ENCODE results near the gene CDK15. TPM values are rescaled to one million over a fixed set of nuclear protein-coding genes. Genes with fewer than 3 reads are reported as not detected.
"Not testable (repeated sequence)": the region's sequence is repeated elsewhere in the genome, so short reads cannot be mapped to it uniquely, and the experiment has no call there.

CDK15 gene
- total RNA-seq, 2 donors from 2014 or later: 1.2 TPM; not detected in 1

- Histone ChIP-seq H3K27me3 (replicated peaks; ENCODE audit: insufficient read depth) (no peaks in the 10 kb centered on the region), H3K4me3 (no peak overlapping the region), H3K36me3 (no peaks in the 10 kb centered on the region), H3K4me1 (replicated peaks) (no peaks in the 10 kb centered on the region), H3K27ac (no peak overlapping the region), H3K9me3 (no peaks in the 10 kb centered on the region)
- intact Hi-C loops (cut with DNase I): loop anchor here (5.0 kb wide), 2 partner anchors 59 to 379 kb away; no protein-coding TSS in a partner anchor
- DNase-seq (ENCODE audit: low spot score): no peak
- 65% methylated on average over 7 of the region's 7 CpGs for WGBS
- TF ChIP-seq POLR2AphosphoS5 (IDR thresholded peaks at IDR 0.05): no peak
- no peak for TF ChIP-seq CTCF (IDR thresholded peaks at IDR 0.05)
- no peak for TF ChIP-seq POLR2A (IDR thresholded peaks at IDR 0.05)
These were observed 8.0 kb upstream of the CDK15 start for GRCh38 chr2:201798252-201798913.

DNA sequence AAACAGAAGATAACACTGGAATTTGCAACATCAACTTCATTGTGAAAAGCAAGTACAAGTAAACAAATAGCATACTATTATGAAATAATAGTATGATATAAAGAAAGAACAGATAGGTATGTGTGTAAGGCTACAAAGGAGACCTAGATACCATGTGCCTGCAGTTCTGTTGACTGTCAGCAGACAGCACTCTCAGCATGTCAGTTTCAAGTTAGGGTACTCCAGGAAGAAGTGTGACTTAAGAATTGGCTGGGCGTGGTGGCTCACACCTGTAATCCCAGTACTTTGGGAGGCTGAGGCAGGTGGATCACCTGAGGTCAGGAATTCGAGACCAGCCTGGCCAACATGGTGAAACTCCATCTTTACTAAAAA lies 7.4 kb upstream of the CDK15 start:
- not testable (repeated sequence) for H3K27me3 ChIP-seq (replicated peaks; ENCODE audit: insufficient read depth); H3K9me3 ChIP-seq
- intact Hi-C loops (cut with DNase I): loop anchor here (5.0 kb wide), 2 partner anchors 58 to 378 kb away; no protein-coding TSS in a partner anchor

GRCh38 chr2:201807452-201807999 lies 1.2 kb downstream of the CDK15 start:
- WGBS: 62% methylated on average over 8 of the region's 8 CpGs
- H3K27ac ChIP-seq: no peak overlapping the region
- H3K4me1 ChIP-seq (replicated peaks): no peaks in the 10 kb centered on the region
- no peaks in the 10 kb centered on the region for H3K27me3 ChIP-seq (replicated peaks; ENCODE audit: insufficient read depth)
- H3K9me3 ChIP-seq: no peaks in the 10 kb centered on the region
- no peak overlapping the region for H3K4me3 ChIP-seq
- H3K36me3 ChIP-seq: no peaks in the 10 kb centered on the region
- TF ChIP-seq POLR2A (IDR thresholded peaks at IDR 0.05): no peak
- TF ChIP-seq POLR2AphosphoS5 (IDR thresholded peaks at IDR 0.05): peak; percentile 8
- no peak for TF ChIP-seq CTCF (IDR thresholded peaks at IDR 0.05)
- DNase-seq (ENCODE audit: low spot score): no peak
- intact Hi-C loops (cut with DNase I): no loop called here

More for the DNA sequence above, 7.4 kb upstream of the CDK15 start:
- H3K36me3 ChIP-seq; H3K4me3 ChIP-seq; H3K4me1 ChIP-seq (replicated peaks); H3K27ac ChIP-seq; DNase-seq (ENCODE audit: low spot score): not testable (repeated sequence)
- 84% methylated on average over 2 of the region's 2 CpGs for WGBS

GRCh38 chr2:201808027-201808426 lies 1.7 kb downstream of the CDK15 start:
- intact Hi-C loops (cut with DNase I): no loop called here
- no peaks in the 10 kb centered on the region for H3K36me3 ChIP-seq
- no peak overlapping the region for H3K4me3 ChIP-seq
- no peak overlapping the region for H3K27ac ChIP-seq
- no peak for TF ChIP-seq POLR2AphosphoS5 (IDR thresholded peaks at IDR 0.05)
- TF ChIP-seq CTCF (IDR thresholded peaks at IDR 0.05): no peak
- no peak for TF ChIP-seq POLR2A (IDR thresholded peaks at IDR 0.05)
- no peak for DNase-seq (ENCODE audit: low spot score)
- 72% methylated on average over 2 of the region's 2 CpGs for WGBS
- no peaks in the 10 kb centered on the region for H3K9me3 ChIP-seq
- H3K4me1 ChIP-seq (replicated peaks): no peaks in the 10 kb centered on the region
- no peaks in the 10 kb centered on the region for H3K27me3 ChIP-seq (replicated peaks; ENCODE audit: insufficient read depth)

DNA sequence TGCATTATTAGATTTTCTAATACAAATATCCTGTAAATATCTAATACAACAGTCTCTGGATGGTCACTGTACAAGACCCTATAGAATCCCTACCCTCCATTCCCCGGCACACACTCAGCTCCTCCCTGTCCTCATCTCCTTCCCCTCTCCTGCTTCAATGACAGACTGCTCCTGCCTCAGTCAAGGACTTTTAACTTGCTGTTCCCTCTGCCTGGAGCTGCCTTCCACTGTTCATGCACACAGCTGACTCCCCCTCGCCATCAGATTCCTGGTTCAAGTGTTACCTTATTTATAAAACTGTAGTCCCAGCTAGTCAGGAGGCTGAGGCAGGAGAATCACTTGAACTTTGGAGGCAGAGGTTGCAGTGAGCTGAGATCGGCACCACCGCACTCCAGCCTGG lies 3.3 kb downstream of the CDK15 start:
- H3K27ac ChIP-seq: no peak overlapping the region
- H3K4me3 ChIP-seq: no peak overlapping the region
- H3K4me1 ChIP-seq (replicated peaks): no peaks in the 10 kb centered on the region
- H3K27me3 ChIP-seq (replicated peaks; ENCODE audit: insufficient read depth): no peaks in the 10 kb centered on the region
- no peak for DNase-seq (ENCODE audit: low spot score)
- 78% methylated on average over 4 of the region's 4 CpGs for WGBS
- no peaks in the 10 kb centered on the region for H3K36me3 ChIP-seq
- H3K9me3 ChIP-seq: no peaks in the 10 kb centered on the region
- intact Hi-C loops (cut with DNase I): no loop called here
- TF ChIP-seq CTCF (IDR thresholded peaks at IDR 0.05) (no peak), POLR2A (IDR thresholded peaks at IDR 0.05) (no peak), POLR2AphosphoS5 (IDR thresholded peaks at IDR 0.05) (no peak)

GRCh38 chr2:201810604-201811003 lies 4.3 kb downstream of the CDK15 start:
- H3K4me3 ChIP-seq; intact Hi-C loops (cut with DNase I); DNase-seq (ENCODE audit: low spot score); H3K9me3 ChIP-seq; H3K27me3 ChIP-seq (replicated peaks; ENCODE audit: insufficient read depth); H3K36me3 ChIP-seq; H3K27ac ChIP-seq; H3K4me1 ChIP-seq (replicated peaks): not testable (repeated sequence)
- WGBS: 93% methylated on average over 7 of the region's 7 CpGs

Measured in prostate gland (tissue), 2 donors.